GM03348 (cell line): ENCODE results near the gene ACTR5.

ENCODE experiments used
- DNase-seq: peaks from one replicate; pipeline ENCODE4 v3.0.0; 2012; ENCODE audit warnings: low spot score

Gene ACTR5

GRCh38 chr20:38748097-38748860, at the start of gene ACTR5:
ACTR5 (plus strand) TSS chr20:38748460; CDS start chr20:38748479, 19 bp downstream.
- peak; percentile 97 for DNase-seq

- DNase-seq, result no peak
Measured at GRCh38 chr20:38698541-38698940, 49.7 kb upstream of the ACTR5 start.

DNA sequence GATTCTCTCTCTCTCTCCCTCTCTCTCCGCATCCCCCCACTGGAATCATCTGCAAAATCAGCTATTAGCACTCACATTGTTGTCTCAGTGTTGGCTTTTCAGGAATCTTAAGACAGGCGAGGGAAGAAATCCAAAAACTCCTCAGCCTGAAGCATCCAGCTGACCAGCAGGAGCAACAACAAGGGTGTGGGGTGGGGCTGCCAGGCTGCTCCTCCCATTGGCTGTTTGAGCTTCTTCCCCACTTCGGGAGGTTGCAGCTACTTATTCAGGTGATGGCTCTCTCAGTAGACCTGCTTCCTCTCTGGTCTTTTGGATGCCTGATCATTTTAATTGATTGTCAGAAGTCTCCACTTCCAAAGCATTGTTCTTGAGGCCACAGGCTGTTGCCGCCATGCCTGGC, 48.1 kb upstream of the ACTR5 start:
- no peak for DNase-seq

- DNase-seq, result no peak
Measured at GRCh38 chr20:38700926-38701325, 47.3 kb upstream of the ACTR5 start.

DNA sequence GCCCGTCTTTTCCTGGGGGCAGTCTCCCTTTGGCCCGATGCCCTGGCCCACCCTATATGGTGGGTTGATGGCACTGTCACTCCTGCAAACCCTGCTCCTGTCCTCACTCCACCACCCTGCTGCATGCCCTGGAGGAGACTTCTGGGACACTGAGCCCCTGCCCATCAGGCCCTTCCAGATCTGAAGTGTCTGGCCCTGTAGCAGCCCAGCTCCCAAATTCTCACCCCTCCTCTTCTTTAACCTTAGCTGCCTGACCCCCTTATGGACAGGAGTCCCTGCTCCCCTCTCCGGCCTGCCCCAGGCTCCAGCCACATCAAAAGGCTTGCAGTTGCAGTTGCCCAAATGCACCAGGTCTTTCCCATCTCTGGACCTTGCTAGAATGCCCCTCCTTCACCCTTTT, 44.7 kb upstream of the ACTR5 start:
- no peak for DNase-seq

- DNase-seq, result no peak
Measured at GRCh38 chr20:38704136-38704535, 44.1 kb upstream of the ACTR5 start.

DNA sequence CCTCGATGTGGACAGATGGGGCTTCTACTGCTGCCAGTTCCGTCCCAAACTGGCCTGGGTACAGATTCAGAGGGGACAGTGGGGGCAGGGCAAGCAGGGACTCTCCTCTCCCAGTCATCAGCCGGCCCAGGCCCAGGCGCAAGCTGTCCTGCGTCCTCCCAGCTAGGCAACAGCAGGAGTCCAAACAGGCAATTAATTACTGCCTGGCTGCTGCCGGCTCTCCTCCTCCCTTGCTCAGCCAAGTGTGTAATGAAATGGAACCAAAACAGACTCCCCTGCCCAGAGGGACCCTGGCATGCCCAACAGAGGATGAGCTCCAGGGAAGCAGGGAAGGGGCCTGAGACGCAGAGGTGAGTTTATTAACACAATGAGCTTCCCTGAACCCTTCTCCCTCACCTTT, 41.8 kb upstream of the ACTR5 start:
- DNase-seq, result no peak

- DNase-seq, result no peak
Measured at GRCh38 chr20:38714308-38714707, 34.0 kb upstream of the ACTR5 start.

DNA sequence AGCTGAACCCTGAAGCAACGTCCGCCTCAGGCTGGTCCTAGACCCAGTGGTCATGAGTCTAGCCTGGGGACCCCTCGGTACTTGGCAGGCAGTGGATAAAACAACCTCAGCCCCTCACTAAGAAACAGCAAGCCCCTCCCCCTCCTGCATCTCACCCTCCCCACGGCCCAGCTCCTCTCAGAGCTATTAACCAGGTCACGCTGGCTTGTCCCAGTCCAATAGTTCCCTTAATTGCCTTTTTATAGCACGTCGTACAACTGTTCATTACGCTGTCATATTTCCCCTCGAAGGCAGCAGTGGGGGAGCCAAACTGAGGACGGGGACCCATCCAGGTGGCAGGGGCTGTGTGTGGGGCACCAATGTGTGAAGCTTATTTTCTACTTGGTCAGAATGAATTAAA, 32.6 kb upstream of the ACTR5 start:
- DNase-seq, result no peak

DNA sequence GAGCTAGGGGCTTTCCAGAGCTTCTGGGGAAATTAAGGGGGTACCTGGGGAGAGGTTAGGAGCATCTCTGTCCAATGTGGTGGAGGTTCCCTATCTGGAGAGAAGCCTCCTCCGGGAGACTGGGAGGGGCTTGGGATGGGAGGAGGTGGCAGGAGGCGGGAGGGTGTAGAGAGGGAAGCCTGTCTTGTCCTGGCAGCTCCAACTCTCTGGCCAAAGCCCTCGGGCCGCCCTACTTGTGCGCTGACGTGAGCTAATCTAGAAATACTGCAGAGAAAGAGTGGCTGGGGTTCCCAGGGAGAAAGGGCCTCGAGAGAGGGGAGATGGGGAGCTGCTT, 25.6 kb upstream of the ACTR5 start:
- DNase-seq, result no peak

- no peak for DNase-seq
Measured at GRCh38 chr20:38723017-38723847, 25.0 kb upstream of the ACTR5 start.

GRCh38 chr20:38723848-38724625, 24.2 kb upstream of the ACTR5 start, which contains the start of gene SLC32A1:
SLC32A1 (plus strand) TSS chr20:38724486; CDS start chr20:38724725, 239 bp downstream.
- DNase-seq, result no peak

DNA sequence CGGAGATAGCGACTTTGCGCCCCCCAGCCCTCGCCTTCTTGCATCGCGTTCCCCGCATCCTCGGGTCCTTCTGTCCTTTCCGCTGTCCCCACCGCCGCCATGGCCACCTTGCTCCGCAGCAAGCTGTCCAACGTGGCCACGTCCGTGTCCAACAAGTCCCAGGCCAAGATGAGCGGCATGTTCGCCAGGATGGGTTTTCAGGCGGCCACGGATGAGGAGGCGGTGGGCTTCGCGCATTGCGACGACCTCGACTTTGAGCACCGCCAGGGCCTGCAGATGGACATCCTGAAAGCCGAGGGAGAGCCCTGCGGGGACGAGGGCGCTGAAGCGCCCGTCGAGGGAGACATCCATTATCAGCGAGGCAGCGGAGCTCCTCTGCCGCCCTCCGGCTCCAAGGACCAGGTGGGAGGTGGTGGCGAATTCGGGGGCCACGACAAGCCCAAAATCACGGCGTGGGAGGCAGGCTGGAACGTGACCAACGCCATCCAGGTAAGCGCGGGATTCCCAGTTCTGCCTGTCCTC, 23.6 kb upstream of the ACTR5 start:
- DNase-seq, result no peak

- DNase-seq, result no peak
Measured at GRCh38 chr20:38725148-38725901, 22.9 kb upstream of the ACTR5 start.

DNA sequence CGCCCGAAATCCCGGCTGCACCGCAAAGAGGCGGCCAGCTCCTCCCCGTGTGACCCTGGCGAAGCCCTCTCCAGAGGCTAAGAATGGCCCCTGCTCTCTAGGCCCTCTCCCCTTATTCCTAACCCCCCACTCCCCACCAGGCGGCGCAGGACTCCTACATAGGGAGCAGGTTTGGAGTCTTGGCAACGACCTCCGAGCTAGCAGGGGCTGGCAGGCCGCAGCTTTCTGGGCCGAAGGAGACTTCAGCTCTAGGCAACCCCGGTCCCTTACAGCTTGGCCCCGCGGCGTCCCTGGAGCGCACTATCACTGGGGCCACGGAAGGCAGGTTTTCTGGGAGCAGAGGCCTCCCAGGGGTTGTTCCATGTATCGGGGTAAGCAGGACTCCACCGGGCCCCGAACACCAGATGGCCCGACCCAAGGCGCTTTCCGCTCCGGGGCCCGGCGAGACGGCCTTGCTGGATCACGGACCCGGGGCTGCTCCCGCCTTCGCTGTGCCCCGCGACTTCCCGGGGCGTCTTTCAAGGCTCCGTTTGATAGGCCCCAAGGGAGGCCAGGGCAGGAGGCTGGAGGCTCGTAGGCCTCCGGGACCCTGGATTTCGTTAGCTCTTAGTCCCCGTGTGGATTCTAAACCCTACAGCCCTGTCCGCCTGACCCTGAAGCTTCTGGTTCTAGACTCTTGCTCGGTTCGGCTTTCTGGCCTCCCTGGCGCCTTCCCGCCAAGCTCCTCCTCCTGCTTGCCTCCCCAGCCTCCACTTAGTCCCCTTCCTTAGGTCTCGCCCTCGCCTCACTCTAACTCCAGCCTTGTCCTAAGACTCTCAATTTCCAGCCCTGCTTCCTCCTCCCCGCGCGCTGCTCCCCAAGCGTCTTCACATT, 22.1 kb upstream of the ACTR5 start:
- DNase-seq, result no peak

DNA sequence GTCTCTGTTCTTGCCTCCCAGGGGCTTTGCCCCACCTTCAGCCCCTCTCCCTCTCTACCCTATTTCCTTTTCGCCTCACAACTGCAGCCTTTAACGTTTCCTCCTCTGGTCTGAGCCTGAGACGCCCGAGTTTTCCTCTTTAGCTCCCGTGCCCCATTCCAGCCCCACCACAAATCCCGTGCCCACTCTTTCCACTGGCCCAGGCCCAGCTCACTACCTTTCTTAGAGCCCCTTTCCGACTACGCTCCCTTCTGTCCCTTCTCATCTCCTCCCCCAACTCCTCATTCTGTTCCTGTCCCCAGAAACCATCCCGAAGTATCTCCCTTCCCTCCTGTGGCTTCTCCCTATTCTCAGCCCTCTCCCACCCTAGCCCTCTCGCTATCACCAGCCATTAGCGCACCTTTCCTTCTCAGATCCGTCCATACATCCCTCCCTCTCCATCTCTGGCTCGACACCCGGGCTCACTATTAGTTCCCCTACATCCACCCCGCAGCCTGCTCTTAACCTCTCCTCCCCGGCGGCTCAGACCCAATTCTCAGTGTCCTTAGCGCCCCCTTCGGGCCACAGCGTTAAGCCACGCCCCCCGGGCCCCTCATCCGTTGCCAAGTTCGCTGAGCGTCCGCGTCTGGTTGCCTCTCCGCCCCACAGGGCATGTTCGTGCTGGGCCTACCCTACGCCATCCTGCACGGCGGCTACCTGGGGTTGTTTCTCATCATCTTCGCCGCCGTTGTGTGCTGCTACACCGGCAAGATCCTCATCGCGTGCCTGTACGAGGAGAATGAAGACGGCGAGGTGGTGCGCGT, 21.3 kb upstream of the ACTR5 start:
- DNase-seq, result no peak

GRCh38 chr20:38727607-38728190, 20.6 kb upstream of the ACTR5 start:
- no peak for DNase-seq

DNA sequence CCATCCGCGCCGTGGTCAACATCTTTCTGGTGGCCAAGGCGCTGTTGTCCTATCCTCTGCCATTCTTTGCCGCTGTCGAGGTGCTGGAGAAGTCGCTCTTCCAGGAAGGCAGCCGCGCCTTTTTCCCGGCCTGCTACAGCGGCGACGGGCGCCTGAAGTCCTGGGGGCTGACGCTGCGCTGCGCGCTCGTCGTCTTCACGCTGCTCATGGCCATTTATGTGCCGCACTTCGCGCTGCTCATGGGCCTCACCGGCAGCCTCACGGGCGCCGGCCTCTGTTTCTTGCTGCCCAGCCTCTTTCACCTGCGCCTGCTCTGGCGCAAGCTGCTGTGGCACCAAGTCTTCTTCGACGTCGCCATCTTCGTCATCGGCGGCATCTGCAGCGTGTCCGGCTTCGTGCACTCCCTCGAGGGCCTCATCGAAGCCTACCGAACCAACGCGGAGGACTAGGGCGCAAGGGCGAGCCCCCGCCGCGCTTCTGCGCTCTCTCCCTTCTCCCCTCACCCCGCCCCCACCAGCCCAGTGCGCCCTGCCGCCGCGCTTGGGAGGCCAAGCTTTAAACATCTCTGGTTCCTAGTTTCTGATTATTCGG, 20.0 kb upstream of the ACTR5 start:
- no peak for DNase-seq
